GM18909 (cell line): ENCODE measurements around the gene PRICKLE3.
"Not testable (repeated sequence)": the region's sequence is repeated elsewhere in the genome, so short reads cannot be mapped to it uniquely, and the experiment has no call there.

Experiments
- ATAC-seq: cut with Tn5 transposase; IDR thresholded peaks from one replicate; pipeline ENCODE4 v1.9.1; 2021; ENCODE audit warnings: mild to moderate bottlenecking; ENCODE audit not compliant: unreplicated experiment, poor library complexity

The PRICKLE3 gene

GRCh38 chrX:49163555-49164419 lies 22.4 kb downstream of the PRICKLE3 start:
- ATAC-seq: peak; percentile 51

- ATAC-seq: no peak
Measured at GRCh38 chrX:49162620-49163019, 23.6 kb downstream of the PRICKLE3 start, which contains the start of gene MAGIX. MAGIX (plus strand) TSS chrX:49162758; CDS start chrX:49162890, 132 bp downstream.

- ATAC-seq: no peak
Measured at GRCh38 chrX:49161632-49162031, 24.5 kb downstream of the PRICKLE3 start.

GRCh38 chrX:49160908-49161307 lies 25.3 kb downstream of the PRICKLE3 start:
- ATAC-seq: no peak

GRCh38 chrX:49157194-49157593 lies 29.0 kb downstream of the PRICKLE3 start:
- ATAC-seq: no peak

- ATAC-seq: peak; percentile 82
Measured at GRCh38 chrX:49155900-49156837, 30.0 kb downstream of the PRICKLE3 start.

GRCh38 chrX:49155243-49155899 lies 30.8 kb downstream of the PRICKLE3 start:
- ATAC-seq: peak; percentile 21

GRCh38 chrX:49153467-49153866 lies 32.7 kb downstream of the PRICKLE3 start:
- ATAC-seq: no peak

- ATAC-seq: not testable (repeated sequence)
Measured at GRCh38 chrX:49149291-49149690, 36.9 kb downstream of the PRICKLE3 start.

- ATAC-seq: not testable (repeated sequence)
Measured at GRCh38 chrX:49148390-49149100, 37.6 kb downstream of the PRICKLE3 start.

GRCh38 chrX:49147936-49148335 lies 38.2 kb downstream of the PRICKLE3 start:
- ATAC-seq: no peak

GRCh38 chrX:49147282-49147681 lies 38.9 kb downstream of the PRICKLE3 start:
- ATAC-seq: no peak

GRCh38 chrX:49143154-49143553 lies 43.0 kb downstream of the PRICKLE3 start:
- not testable (repeated sequence) for ATAC-seq

GRCh38 chrX:49142264-49142663 lies 43.9 kb downstream of the PRICKLE3 start:
- not testable (repeated sequence) for ATAC-seq

GRCh38 chrX:49139713-49140112 lies 46.5 kb downstream of the PRICKLE3 start:
- ATAC-seq: no peak

- no peak for ATAC-seq
Measured at GRCh38 chrX:49137492-49137891, 48.7 kb downstream of the PRICKLE3 start.

GRCh38 chrX:49133759-49134158 lies 52.4 kb downstream of the PRICKLE3 start:
- ATAC-seq: no peak

GRCh38 chrX:49132275-49132674 lies 53.9 kb downstream of the PRICKLE3 start:
- ATAC-seq: not testable (repeated sequence)

GRCh38 chrX:49129427-49129826 lies 56.7 kb downstream of the PRICKLE3 start:
- no peak for ATAC-seq
